ENCODE measurements around the gene ACOT8. TPM values are rescaled to one million over a fixed set of nuclear protein-coding genes. Genes with fewer than 3 reads are reported as not detected.

ACOT8 gene
- total and polyA plus RNA-seq, 10 of the 15 experiments (the other 5 are each of a cell fraction or from before 2014, with no cell fraction given) = 5.1 to 47.9 (median 31.8) TPM

DNA sequence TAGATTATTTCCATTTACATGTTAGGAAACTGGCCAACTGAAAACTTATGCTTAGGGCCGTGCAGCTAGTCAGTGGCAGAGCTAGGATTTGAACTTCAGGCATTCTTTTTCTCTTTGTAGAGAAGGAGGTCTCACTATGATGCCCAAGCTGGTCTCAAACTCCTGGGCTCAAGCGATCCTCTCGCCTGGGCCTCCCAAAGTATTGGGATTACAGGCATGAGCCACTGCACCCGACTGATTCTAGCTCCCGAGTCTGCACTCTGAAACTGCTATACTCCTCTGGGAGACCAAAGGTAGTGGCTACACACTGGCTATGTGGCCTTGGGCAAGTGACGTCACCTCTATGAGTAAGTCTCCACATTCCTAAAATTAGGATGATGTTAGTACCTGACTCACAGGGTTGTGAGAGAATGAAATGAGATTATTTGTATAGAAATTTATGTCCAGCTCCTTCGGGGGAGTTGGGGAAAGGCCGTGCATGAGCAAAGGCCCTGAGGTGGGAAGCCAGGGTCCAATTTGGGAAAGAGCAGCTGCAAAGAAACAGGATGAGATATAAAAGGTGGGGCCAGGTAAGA is 48.4 kb upstream of the ACOT8 start:
- Histone ChIP-seq H3K27me3 (replicated peaks in 1 of 2; ENCODE audit: control insufficient read depth in 2 of 2, insufficient read depth in 2 of 2, low read length in 1 of 2) (no peaks in the 10 kb centered on the region), H3K9ac (ENCODE audit: control insufficient read depth, insufficient read depth, low read length) (no peak overlapping the region), H3K4me2 (ENCODE audit: control insufficient read depth, insufficient read depth) (no peak overlapping the region), H3K4me1 (ENCODE audit: control insufficient read depth, insufficient read depth, low read length) (no peaks in the 10 kb centered on the region), H3K79me2 (ENCODE audit: control insufficient read depth, insufficient read depth, low read length) (no peaks in the 10 kb centered on the region), H4K20me1 (ENCODE audit: control insufficient read depth, insufficient read depth) (no peaks in the 10 kb centered on the region), H3K9me3 (replicated peaks; ENCODE audit: control insufficient read depth, insufficient read depth, low read length) (no peaks in the 10 kb centered on the region), H3K27ac (ENCODE audit: control insufficient read depth, insufficient read depth) (no peak overlapping the region), H3K36me3 (ENCODE audit: control insufficient read depth in 2 of 2, insufficient read depth in 2 of 2, low read length in 1 of 2) (no peaks in the 10 kb centered on the region), H3K4me3 (no peak overlapping the region), H2AFZ (ENCODE audit: control insufficient read depth, low read depth, low read length) (no peak overlapping the region)
- WGBS (ENCODE audit: insufficient coverage, insufficient replicate concordance, low lambda C conversion rate, missing lambda C conversion rate) = 83% methylated on average over 8 of the region's 8 CpGs
- RAD21 ChIA-PET (ENCODE audit: unreplicated experiment) = no interaction called here
- DNase-seq (ENCODE audit: low read depth, low spot score) (no peak), ATAC-seq (no peak), FAIRE-seq (no peak)
- CTCF ChIA-PET = interaction anchor here (1.0 to 1.9 kb wide), 4 partner anchors 15 to 107 kb away, joined by 3 to 5 read pairs (median 4); partner anchors contain the start of genes CTSA and NEURL2
- SMC1A ChIA-PET (ENCODE audit: uncharacterized antibody, unreplicated experiment) = interaction anchor here (0.8 to 1.8 kb wide), 2 partner anchors 21 to 28 kb away, joined by 4 to 5 read pairs; partner anchors contain the start of gene PCIF1
- POLR2A ChIA-PET = interaction anchor here (0.6 kb wide), 1 partner anchor 44 kb away, joined by 3 read pairs; no protein-coding TSS in a partner anchor
- intact Hi-C loops (cut with micrococcal nuclease; ENCODE audit: unreplicated experiment) (no loop called here), in situ Hi-C loops (cut with MboI) (no loop called here)
- no TSS peak for BruUV-seq (replicated peaks)
- TF ChIP-seq ZNF207 (IDR thresholded peaks at IDR 0.05; ENCODE audit: borderline replicate concordance) (no peak), RUNX3 (IDR thresholded peaks at IDR 0.05; ENCODE audit: low read length) (no peak), PAX5 (IDR thresholded peaks at IDR 0.05; ENCODE audit: borderline replicate concordance, low read depth, low read length) (no peak), NFYB (IDR thresholded peaks at IDR 0.05; ENCODE audit: insufficient read depth, low read depth, low read length) (no peak), FOXK2 (IDR thresholded peaks at IDR 0.05) (no peak), SP1 (IDR thresholded peaks at IDR 0.05; ENCODE audit: low read depth, low read length) (no peak), TCF3 (IDR thresholded peaks at IDR 0.05; ENCODE audit: borderline replicate concordance, insufficient read depth, low read depth, low read length) (no peak), CHD1 (IDR thresholded peaks at IDR 0.05; ENCODE audit: low read depth, low read length) (no peak), SUPT20H (IDR thresholded peaks at IDR 0.05; ENCODE audit: borderline replicate concordance, control insufficient read depth, low read depth, low read length) (no peak), SPI1 (IDR thresholded peaks at IDR 0.05; ENCODE audit: borderline replicate concordance, insufficient read depth, low read depth, low read length) (no peak)
- TF ChIP-seq, protein P1, sequence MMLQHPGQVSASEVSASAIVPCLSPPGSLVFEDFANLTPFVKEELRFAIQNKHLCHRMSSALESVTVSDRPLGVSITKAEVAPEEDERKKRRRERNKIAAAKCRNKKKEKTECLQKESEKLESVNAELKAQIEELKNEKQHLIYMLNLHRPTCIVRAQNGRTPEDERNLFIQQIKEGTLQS (IDR thresholded peaks at IDR 0.05; ENCODE audit: borderline replicate concordance, extremely low read depth, low read depth, low read length) = no peak

Measured in GM12878 (cell line).